ENCODE measurements around the gene SLC5A11. TPM values are rescaled to one million over a fixed set of nuclear protein-coding genes. Genes with fewer than 3 reads are reported as not detected.

Gene SLC5A11
- total and polyA plus RNA-seq, 2 of the 13 experiments (the other 11 are each of a cell fraction or from before 2014, with no cell fraction given): 1.2 to 3.3 TPM

DNA sequence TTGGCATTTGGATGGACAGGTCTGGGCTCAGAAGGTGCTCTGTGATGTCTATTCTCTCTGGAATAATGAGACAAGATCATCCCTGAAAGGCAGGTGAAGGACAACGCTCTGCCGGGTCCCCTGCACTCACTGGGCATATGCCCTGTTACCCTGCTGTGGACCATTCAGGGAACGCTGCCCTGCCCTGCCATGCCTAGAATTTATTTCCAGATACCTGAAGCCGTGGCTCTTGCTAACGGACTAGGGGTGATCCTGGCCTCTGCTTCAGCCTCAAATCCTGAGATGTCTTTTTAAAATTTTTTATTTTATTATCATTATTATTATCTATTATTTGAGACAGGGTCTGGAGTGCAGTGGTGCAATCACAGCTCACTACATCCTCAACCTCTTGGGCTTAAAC is 3.9 kb downstream of the SLC5A11 start (continued):
- TF ChIP-seq FOXK2 (IDR thresholded peaks at IDR 0.05) (no peak), ZC3H4 (CRISPR knock-in tag; IDR thresholded peaks at IDR 0.05; ENCODE audit: borderline replicate concordance) (no peak), ZNF605 (CRISPR knock-in tag; IDR thresholded peaks at IDR 0.05) (no peak), ZNF619 (CRISPR knock-in tag; IDR thresholded peaks at IDR 0.05) (no peak), BRD4 (CRISPR knock-in tag; IDR thresholded peaks at IDR 0.05) (no peak), ZBTB37 (CRISPR knock-in tag; IDR thresholded peaks at IDR 0.05) (no peak)

GRCh38 chr16:24850289-24850938 is 4.7 kb downstream of the SLC5A11 start:
- no peak for FAIRE-seq
- Histone ChIP-seq H3K4me3 (replicated peaks in 1 of 3; ENCODE audit: insufficient read depth in 1 of 3, low read depth in 2 of 3, low read length in 3 of 3) (no peak overlapping the region), H3K4me2 (ENCODE audit: low read depth, low read length) (no peak overlapping the region), H4K20me1 (ENCODE audit: insufficient read depth, low read length) (no peaks in the 10 kb centered on the region), H3K4me1 (ENCODE audit: insufficient read depth, low read length) (peaks cover 31% of the 10 kb centered on the region), H3K9me3 (ENCODE audit: low read length) (no peaks in the 10 kb centered on the region), H3K27ac (ENCODE audit: extremely low read length, insufficient read depth, low read length) (no peak overlapping the region), H3K9ac (ENCODE audit: insufficient read depth, low read depth, low read length) (no peak overlapping the region), H3K36me3 (replicated peaks in 1 of 2; ENCODE audit: control insufficient read depth in 1 of 2, insufficient read depth in 2 of 2, low read length in 2 of 2) (no peaks in the 10 kb centered on the region), H3K79me2 (ENCODE audit: insufficient read depth, low read length) (no peaks in the 10 kb centered on the region), H2AFZ (ENCODE audit: low read length) (no peak overlapping the region), H3K27me3 (ENCODE audit: control insufficient read depth in 1 of 2, insufficient read depth in 2 of 2, low read length in 2 of 2) (no peaks in the 10 kb centered on the region)
- ATAC-seq: no peak
- 0 out of 2 replicates have a peak, but pooled peaks have one; percentile 26 for TF ChIP-seq ZNF629 (CRISPR knock-in tag; conservative IDR thresholded peaks at IDR 0.05)
- TF ChIP-seq ZNF431 (CRISPR knock-in tag; IDR thresholded peaks at IDR 0.05; ENCODE audit: borderline replicate concordance, low read depth): no peak
- in situ Hi-C loops (cut with HindIII; ENCODE audit: extremely low pct_ligation_motif_present, low pct_unique_long_range_greater_than_20kb): no loop called here
- DNase-seq (ENCODE audit: low spot score): no peak
- ChIA-PET CTCF (ENCODE audit: low intra/inter-chr PET ratio, low total read pairs) (no interaction called here), POLR2A (no interaction called here)
- intact Hi-C loops (cut with micrococcal nuclease; ENCODE audit: unreplicated experiment): no loop called here
- no TSS peak for BruUV-seq (replicated peaks)
- WGBS (ENCODE audit: low lambda C conversion rate): 78% methylated on average over 9 of the region's 9 CpGs

Data from HepG2 (cell line).